Hypothalamus (tissue), 51 donors: Measurements from ENCODE around the gene RBMS3.
"Not testable (repeated sequence)": the region's sequence is repeated elsewhere in the genome, so short reads cannot be mapped to it uniquely, and the experiment has no call there.

Experiments used
- DNase-seq, 51 donors: peaks; one replicate each; lab custom pipeline; 2025; lab: John Stamatoyannopoulos, UW

RBMS3 gene

GRCh38 chr3:29280404-29281093, at the start of gene RBMS3:
RBMS3 (plus strand) TSS chr3:29281071.
- peak in 38 of 51 donors; percentile 4 to 69 (median 36) for DNase-seq

- DNase-seq, result not testable (repeated sequence)
These were observed 47.7 kb upstream of the RBMS3 start for GRCh38 chr3:29233126-29233525.

- DNase-seq, result no peak
These were observed 44.6 kb upstream of the RBMS3 start for GRCh38 chr3:29236146-29236840.

- DNase-seq, result no peak
These were observed 41.5 kb upstream of the RBMS3 start for GRCh38 chr3:29239376-29239775.

- DNase-seq, result no peak
These were observed 40.6 kb upstream of the RBMS3 start for GRCh38 chr3:29240248-29240647.

- DNase-seq, result no peak
These were observed 40.0 kb upstream of the RBMS3 start for GRCh38 chr3:29240887-29241286.

GRCh38 chr3:29241855-29242254, 39.0 kb upstream of the RBMS3 start:
- DNase-seq, result no peak

GRCh38 chr3:29242296-29242695, 38.6 kb upstream of the RBMS3 start:
- DNase-seq, result no peak

GRCh38 chr3:29245441-29245840, 35.4 kb upstream of the RBMS3 start:
- no peak for DNase-seq

GRCh38 chr3:29247088-29247745, 33.7 kb upstream of the RBMS3 start:
- DNase-seq, result no peak

- no peak for DNase-seq
These were observed 31.0 kb upstream of the RBMS3 start for GRCh38 chr3:29249829-29250345.

GRCh38 chr3:29255854-29256696, 24.8 kb upstream of the RBMS3 start:
- no peak for DNase-seq

GRCh38 chr3:29258161-29258560, 22.7 kb upstream of the RBMS3 start:
- no peak for DNase-seq

- no peak for DNase-seq
These were observed 19.8 kb upstream of the RBMS3 start for GRCh38 chr3:29261119-29261518.

GRCh38 chr3:29263476-29263875, 17.4 kb upstream of the RBMS3 start:
- DNase-seq, result no peak

GRCh38 chr3:29265509-29266072, 15.3 kb upstream of the RBMS3 start:
- no peak for DNase-seq

GRCh38 chr3:29267226-29267625, 13.6 kb upstream of the RBMS3 start:
- DNase-seq, result no peak

- no peak for DNase-seq
These were observed 12.2 kb upstream of the RBMS3 start for GRCh38 chr3:29268651-29269050.

GRCh38 chr3:29270752-29271151, 10.1 kb upstream of the RBMS3 start:
- DNase-seq, result no peak

- no peak for DNase-seq
These were observed 9.4 kb upstream of the RBMS3 start for GRCh38 chr3:29271475-29271874.
